ENCODE data around the gene HSD17B11. TPM values are rescaled to one million over a fixed set of nuclear protein-coding genes. Genes with fewer than 3 reads are reported as not detected.

HSD17B11 gene
- total RNA-seq, 2 donors from 2014 or later: 18.3 to 22.7 TPM

- H3K4me1 ChIP-seq (ENCODE audit: control insufficient read depth, insufficient read depth, low read length): peaks cover 5% of the 10 kb centered on the region
- Mint-ChIP-seq H3K9me3 (peaks cover 2% of the 10 kb centered on the region), H3K36me3 (ENCODE audit: low read depth) (peaks cover 24% of the 10 kb centered on the region), H3K4me3 (no peak overlapping the region), H3K27ac (no peak overlapping the region), H3K27me3 (ENCODE audit: insufficient read depth) (no peaks in the 10 kb centered on the region), H3K4me1 (peaks cover 8% of the 10 kb centered on the region)
- no peak overlapping the region for H3K9ac ChIP-seq (ENCODE audit: extremely low read depth, low read length, poor library complexity, severe bottlenecking)
- no peak for DNase-seq
- WGBS, 2 experiments (ENCODE audit: insufficient coverage in 1 of 2, insufficient read length in 1 of 2): 75 to 87% methylated on average over 1 to 4 of the region's 7 CpGs
- H3K36me3 ChIP-seq (ENCODE audit: control insufficient read depth, insufficient read depth, low read length): no peaks in the 10 kb centered on the region
- TF ChIP-seq, protein P1, sequence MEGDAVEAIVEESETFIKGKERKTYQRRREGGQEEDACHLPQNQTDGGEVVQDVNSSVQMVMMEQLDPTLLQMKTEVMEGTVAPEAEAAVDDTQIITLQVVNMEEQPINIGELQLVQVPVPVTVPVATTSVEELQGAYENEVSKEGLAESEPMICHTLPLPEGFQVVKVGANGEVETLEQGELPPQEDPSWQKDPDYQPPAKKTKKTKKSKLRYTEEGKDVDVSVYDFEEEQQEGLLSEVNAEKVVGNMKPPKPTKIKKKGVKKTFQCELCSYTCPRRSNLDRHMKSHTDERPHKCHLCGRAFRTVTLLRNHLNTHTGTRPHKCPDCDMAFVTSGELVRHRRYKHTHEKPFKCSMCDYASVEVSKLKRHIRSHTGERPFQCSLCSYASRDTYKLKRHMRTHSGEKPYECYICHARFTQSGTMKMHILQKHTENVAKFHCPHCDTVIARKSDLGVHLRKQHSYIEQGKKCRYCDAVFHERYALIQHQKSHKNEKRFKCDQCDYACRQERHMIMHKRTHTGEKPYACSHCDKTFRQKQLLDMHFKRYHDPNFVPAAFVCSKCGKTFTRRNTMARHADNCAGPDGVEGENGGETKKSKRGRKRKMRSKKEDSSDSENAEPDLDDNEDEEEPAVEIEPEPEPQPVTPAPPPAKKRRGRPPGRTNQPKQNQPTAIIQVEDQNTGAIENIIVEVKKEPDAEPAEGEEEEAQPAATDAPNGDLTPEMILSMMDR (conservative IDR thresholded peaks at IDR 0.05): no peak
- no peaks in the 10 kb centered on the region for H3K27me3 ChIP-seq (ENCODE audit: control insufficient read depth, insufficient read depth, low read length, poor library complexity, severe bottlenecking)
- no peaks in the 10 kb centered on the region for H3K9me3 ChIP-seq (ENCODE audit: control insufficient read depth, low read length)
- H3K4me3 ChIP-seq (ENCODE audit: low read length): no peak overlapping the region
- H3K27ac ChIP-seq (ENCODE audit: low read depth, low read length): no peak overlapping the region
These were observed 36.6 kb downstream of the HSD17B11 start for GRCh38 chr4:87354168-87355102.

GRCh38 chr4:87353592-87353991, 37.4 kb downstream of the HSD17B11 start:
- WGBS, 2 experiments (ENCODE audit: insufficient coverage in 1 of 2, insufficient read length in 1 of 2): 15% methylated on average over 3 of the region's 3 CpGs; no CpG with 5 or more reads in 1 of the 2 experiments
- TF ChIP-seq, protein P1 (conservative IDR thresholded peaks at IDR 0.05): peak; percentile 92
- peaks cover 5% of the 10 kb centered on the region for H3K4me1 ChIP-seq (ENCODE audit: control insufficient read depth, insufficient read depth, low read length)

GRCh38 chr4:87345139-87345538, 45.8 kb downstream of the HSD17B11 start:
- Mint-ChIP-seq H3K4me1 (no peaks in the 10 kb centered on the region), H3K9me3 (peaks cover 17% of the 10 kb centered on the region), H3K36me3 (ENCODE audit: low read depth) (peaks cover 24% of the 10 kb centered on the region), H3K27ac (no peak overlapping the region), H3K4me3 (no peak overlapping the region), H3K27me3 (ENCODE audit: insufficient read depth) (no peaks in the 10 kb centered on the region)
- no peaks in the 10 kb centered on the region for H3K27me3 ChIP-seq (ENCODE audit: control insufficient read depth, insufficient read depth, low read length, poor library complexity, severe bottlenecking)
- H3K27ac ChIP-seq (ENCODE audit: low read depth, low read length): no peak overlapping the region
- H3K9me3 ChIP-seq (ENCODE audit: control insufficient read depth, low read length): peaks cover 9% of the 10 kb centered on the region
- no peak overlapping the region for H3K9ac ChIP-seq (ENCODE audit: extremely low read depth, low read length, poor library complexity, severe bottlenecking)
- H3K36me3 ChIP-seq (ENCODE audit: control insufficient read depth, insufficient read depth, low read length): peaks cover 7% of the 10 kb centered on the region
- TF ChIP-seq, protein P1 (conservative IDR thresholded peaks at IDR 0.05): no peak
- H3K4me1 ChIP-seq (ENCODE audit: control insufficient read depth, insufficient read depth, low read length): no peaks in the 10 kb centered on the region
- DNase-seq: no peak
- H3K4me3 ChIP-seq (ENCODE audit: low read length): no peak overlapping the region

More at GRCh38 chr4:87353592-87353991, 37.4 kb downstream of the HSD17B11 start:
- Histone ChIP-seq H3K9me3 (ENCODE audit: control insufficient read depth, low read length) (no peaks in the 10 kb centered on the region), H3K27ac (ENCODE audit: low read depth, low read length) (no peak overlapping the region), H3K9ac (ENCODE audit: extremely low read depth, low read length, poor library complexity, severe bottlenecking) (no peak overlapping the region), H3K27me3 (ENCODE audit: control insufficient read depth, insufficient read depth, low read length, poor library complexity, severe bottlenecking) (no peaks in the 10 kb centered on the region), H3K4me3 (ENCODE audit: low read length) (no peak overlapping the region), H3K36me3 (ENCODE audit: control insufficient read depth, insufficient read depth, low read length) (no peaks in the 10 kb centered on the region)
- peak; percentile 81 for DNase-seq
- Mint-ChIP-seq H3K27me3 (ENCODE audit: insufficient read depth) (no peaks in the 10 kb centered on the region), H3K27ac (no peak overlapping the region), H3K36me3 (ENCODE audit: low read depth) (peaks cover 18% of the 10 kb centered on the region), H3K4me1 (peaks cover 8% of the 10 kb centered on the region), H3K4me3 (no peak overlapping the region), H3K9me3 (peaks cover 2% of the 10 kb centered on the region)

Measured in endodermal cell (in vitro differentiated cells).